GM18909 (cell line): ENCODE measurements around the gene RTN4RL1.
"Not testable (repeated sequence)": the region's sequence is repeated elsewhere in the genome, so short reads cannot be mapped to it uniquely, and the experiment has no call there.

ENCODE experiments used
- ATAC-seq: cut with Tn5 transposase; IDR thresholded peaks from one replicate; pipeline ENCODE4 v1.9.1; 2021; ENCODE audit warnings: mild to moderate bottlenecking; ENCODE audit not compliant: unreplicated experiment, poor library complexity

The RTN4RL1 gene

DNA sequence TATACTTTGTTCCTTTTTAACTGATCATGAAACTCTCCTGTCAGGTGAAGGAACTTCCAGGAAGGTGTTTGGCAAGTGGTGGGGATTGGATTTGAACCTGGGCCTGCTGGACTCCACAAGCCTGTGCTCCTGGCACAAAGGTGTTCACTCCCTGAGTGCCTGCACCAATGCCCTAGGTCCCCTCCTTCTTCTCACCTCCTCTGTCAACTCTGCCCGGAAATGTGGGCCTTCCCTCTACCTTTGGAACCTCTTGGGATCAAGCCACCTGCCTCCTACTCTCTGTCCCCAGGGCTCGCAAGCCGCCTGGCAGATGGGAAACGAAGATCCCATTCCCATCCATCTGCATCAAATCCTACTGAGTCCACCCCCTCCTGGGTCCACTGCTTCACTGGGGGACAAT lies 40.0 kb downstream of the RTN4RL1 start:
- no peak for ATAC-seq

DNA sequence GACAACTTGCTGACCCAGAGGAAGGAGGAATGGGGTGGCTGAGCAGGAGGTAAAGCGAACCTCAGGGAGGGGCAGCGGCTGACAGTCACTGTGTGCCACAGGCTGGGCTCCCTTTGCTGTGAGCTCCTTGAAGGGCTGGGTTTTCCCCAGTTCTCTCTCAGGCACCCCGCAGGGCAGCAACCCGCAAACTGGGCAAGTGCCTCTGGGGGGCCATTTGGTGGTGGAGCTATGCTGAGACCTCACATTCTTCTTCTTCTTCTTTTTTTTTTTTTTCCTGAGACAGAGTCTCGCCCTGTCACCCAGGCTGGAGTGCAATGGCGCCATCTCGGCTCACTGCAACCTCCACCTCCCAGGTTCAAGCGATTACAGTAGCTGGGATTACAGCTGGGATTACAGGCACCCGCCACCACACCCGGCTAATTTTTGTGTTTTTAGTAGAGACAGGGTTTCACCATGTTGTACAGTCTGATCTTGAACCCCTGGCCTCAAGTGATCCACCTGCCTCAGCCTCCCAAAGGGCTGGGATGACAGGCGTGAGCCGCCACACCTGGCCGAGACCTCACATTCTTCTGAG lies 42.3 kb downstream of the RTN4RL1 start:
- not testable (repeated sequence) for ATAC-seq

GRCh38 chr17:1980665-1981250 lies 44.4 kb downstream of the RTN4RL1 start:
- ATAC-seq = no peak

DNA sequence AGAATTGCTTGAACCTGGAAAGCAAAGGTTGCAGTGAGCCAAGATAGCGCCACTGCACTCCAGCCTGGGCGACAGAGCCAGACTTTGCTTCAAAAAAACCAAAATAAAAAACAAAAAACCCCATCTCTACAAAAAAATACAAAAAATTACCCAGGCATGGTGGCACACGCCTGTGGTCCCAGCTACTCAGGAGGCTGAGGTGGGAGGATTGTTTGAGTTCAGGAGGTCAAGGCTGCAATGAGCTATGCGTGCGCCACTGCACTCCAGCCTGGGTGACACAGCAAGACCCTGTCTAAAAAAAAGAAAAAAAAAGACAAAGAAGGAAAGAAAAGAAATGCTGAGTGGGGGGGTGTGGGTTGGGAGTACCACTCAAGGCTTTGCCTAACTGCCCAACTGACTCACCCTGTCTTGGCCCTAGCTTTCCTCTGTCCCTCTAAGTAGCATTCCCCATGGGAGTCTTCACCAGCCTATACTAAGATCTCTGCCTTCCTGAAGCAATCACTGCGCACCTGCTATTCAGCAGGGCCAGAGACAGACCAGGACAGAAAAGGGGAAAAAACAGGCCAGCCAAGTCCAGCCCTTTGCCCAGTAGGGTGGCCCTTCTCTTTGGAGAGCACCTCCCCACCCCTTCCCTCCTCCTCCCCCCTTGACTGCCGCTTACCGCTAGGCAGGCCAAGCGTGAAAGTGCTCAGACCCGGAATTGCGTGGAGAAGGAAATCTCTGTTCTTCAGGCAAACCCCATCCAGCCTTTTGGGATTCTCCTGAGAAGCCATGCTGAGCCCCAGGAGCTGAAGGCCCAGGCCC lies 45.8 kb downstream of the RTN4RL1 start:
- ATAC-seq = no peak

DNA sequence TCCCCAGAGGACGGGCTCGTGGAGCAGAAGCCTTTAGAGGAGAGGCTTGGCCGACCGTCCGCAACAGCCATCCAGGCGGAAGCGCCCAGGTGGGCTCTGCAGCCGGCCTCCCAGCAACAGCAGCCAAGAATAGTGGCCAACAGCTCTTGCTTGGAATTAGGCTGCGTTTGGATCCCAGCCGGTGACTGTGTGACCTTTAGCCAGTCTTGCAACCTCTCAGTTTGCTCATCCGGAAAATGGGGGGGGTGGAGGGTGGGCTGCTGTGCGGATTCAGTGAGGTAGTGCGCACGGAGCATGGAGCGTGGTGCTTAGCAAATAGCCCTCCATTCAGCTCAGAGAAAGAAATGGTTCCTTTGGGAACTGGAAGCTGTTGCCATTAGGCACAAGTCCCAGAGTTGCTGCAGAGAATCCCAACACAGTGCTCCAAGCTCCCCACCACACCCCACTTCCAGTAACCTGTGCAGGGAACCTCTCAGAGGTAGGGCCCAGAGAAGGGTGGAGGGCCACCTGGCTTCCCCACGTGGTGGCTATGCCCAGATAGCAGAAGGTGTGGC lies 46.7 kb downstream of the RTN4RL1 start:
- ATAC-seq = no peak

DNA sequence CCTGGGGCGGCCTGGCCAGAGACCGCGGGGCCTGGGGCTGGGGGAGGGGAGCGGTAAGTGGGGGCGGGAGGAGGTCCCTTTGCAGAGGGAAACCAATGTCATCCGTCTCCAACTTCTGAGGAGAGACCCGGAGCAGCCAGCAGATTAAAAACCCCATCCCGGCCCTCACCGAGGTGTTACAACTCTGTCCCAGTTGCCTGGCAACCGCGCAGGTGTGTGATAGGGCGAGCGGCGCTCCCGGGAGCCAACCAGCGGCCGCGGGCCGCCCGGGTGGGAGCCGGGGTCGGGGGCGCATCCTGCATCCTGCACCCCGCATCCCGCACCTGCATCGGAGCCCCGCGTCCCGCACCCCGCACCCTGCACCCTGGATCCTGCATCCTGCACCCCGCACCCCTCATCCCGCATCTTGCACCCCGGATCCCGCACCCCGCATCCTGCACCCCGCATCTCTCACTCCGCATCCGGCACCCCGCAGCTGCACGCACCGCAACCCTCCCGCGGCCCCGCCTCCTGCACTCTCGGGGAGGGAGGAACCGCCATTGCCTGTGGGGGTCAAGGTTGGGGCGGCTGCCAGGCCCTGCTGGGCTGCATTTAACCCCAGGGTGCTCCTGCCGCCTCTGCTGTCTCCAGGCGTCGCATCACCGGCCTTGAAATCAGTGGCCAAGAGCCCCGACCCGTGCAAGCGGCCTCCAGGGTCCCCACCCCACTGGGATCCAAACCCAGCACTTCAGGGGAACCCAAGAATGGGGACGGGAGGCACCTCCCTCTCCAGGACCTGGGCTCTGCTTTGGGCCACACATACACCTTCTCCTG lies 47.3 kb downstream of the RTN4RL1 start:
- no peak for ATAC-seq

- no peak for ATAC-seq
Observed at GRCh38 chr17:1976683-1977064, 48.5 kb downstream of the RTN4RL1 start.

GRCh38 chr17:1976000-1976682 lies 49.0 kb downstream of the RTN4RL1 start:
- no peak for ATAC-seq

DNA sequence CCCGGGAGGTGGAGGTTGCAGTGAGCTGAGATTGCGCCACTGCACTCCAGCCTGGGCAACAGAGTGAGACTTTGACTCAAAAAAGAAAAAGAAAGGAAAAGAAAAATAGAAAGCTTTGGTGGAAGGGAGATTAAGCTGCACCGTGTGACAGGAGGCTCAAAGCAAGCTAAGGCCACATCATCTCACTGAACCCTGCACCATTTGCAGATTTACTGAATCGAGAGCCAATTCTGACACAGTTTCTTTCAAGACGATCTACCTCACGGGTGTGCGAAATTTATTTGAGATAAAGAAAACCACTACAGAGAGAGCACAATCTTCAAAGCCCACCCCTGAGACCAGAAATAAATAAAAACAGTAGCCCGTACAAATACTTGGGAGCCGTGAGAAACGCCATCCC lies 49.6 kb downstream of the RTN4RL1 start:
- ATAC-seq = no peak

DNA sequence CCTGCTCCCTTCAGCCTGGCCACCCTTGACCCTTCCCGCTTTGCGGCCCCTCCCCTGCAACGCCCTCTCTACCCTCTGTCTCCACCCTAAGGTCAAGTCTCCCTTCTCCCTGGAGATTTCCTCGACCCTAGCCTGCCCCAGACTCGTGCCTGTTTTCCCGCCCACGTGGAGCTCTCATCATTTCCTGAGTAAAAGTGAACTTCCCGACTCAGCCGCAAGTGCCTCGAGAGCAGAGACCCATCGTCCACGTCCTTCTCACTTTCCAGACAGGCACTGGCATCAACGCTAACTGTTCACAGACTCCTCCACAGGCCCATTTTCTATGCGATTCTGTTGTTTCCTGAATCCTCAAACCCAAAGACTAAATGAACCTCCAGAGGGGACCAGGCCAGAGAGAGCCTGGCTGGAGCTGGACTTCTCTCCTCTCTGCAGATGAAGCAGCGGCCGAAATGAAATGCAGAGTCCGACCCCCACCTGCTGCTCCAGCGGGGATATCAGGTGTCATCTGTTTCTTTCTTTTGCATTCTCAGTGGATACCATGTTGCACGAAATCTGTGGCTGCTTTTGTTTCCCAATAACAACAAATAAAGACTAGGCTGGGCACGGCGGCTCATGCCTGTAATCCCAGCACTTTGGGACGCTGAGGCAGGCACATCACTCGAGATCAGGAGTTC lies 52.5 kb downstream of the RTN4RL1 start:
- no peak for ATAC-seq

GRCh38 chr17:1970843-1971384 lies 54.2 kb downstream of the RTN4RL1 start:
- no peak for ATAC-seq

- ATAC-seq = no peak
Observed at GRCh38 chr17:1969712-1970111, 55.4 kb downstream of the RTN4RL1 start.

GRCh38 chr17:1967213-1967612 lies 57.9 kb downstream of the RTN4RL1 start:
- ATAC-seq = no peak

DNA sequence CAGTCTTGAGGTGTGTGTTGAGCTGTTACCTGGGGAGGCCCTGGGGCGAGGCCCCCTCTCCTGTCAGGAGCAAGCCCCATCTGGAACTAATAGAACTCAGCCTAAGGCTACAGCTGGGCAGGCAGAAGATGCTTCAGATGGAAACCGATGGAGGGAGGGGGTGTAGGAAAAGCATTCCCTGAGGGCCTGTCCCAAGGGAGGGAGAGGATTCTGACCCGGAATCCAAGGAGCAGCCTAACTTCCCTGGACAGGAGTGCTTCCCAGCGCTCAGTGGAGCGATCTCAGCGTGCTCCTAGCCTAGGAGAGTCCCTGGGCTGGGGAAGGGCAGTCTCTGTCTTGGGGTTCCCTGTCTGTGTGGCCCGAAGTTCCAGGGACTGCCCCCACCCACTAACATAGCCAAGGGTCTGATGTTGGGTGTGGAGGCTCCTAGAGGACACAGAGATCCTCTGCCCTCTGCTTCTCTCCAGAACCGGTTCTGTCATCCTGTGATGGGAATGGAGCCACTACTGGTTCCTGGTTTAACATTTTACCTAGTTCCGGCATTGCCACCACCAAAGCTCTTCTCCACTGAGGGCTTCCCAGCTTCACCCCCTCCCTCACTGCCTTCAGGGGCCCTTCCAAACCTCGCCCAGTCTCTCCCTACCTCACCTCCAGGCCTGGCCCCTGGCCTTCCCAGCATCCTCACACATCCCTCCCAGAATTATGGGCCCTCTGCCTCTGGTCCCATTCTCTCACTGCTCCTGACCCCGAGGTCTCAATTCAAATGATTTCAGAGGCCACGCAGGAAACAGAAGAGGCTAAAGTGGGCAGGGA lies 58.7 kb downstream of the RTN4RL1 start:
- ATAC-seq = no peak

DNA sequence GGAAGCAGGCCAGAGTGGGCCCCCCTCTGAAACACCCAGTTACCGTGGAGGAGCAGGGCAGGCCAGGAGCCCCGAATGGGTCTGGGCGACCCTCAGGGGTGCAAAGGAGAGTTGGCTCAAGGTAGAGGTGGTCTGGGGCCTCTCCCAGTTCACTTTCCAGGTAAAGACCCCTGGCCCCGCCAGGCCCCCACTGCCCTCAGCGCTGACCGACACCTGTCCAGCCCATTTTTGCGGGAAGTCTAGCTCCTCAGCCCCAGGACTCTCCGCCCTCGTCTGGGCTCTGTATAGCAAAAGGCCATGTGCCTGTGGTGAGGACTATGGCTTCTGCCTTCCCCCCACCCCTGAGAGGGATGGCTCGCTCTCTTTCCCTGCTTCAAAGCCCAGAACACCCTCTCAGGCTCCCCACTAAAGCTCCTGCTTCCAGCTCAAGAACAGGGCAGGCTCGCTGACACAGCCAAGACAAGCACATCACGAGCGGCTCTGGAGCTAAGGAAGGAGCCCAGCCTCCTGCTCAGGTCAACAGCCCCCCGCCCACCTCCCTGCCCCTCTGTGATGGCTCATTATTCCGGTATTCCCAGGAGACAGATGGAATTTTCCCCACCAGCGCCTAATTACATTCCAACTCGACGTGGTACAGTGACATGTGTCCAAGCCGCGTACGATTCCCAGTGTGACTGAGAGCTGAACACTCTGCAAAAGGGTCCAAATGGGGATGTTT lies 59.4 kb downstream of the RTN4RL1 start:
- ATAC-seq = no peak

- ATAC-seq = no peak
Observed at GRCh38 chr17:1963250-1963649, 61.9 kb downstream of the RTN4RL1 start.

- ATAC-seq = no peak
Observed at GRCh38 chr17:1961189-1961588, 63.9 kb downstream of the RTN4RL1 start.

DNA sequence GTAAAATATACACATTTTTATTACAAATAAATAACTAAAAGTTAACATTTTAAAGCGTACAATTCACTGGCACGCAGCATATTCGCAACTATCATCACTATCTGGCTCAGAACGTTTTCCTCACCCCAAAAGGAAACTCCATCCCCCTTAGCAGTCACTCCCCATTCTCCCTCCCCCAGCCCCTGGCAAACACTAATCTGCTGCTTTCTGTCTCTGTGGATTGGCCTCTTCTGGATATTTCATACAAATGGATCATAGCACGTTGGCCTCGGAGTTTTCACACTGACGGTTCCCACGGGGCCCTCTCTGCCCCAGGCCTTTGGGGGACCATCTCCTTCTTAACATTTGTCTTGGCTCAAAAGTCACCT lies 64.6 kb downstream of the RTN4RL1 start:
- no peak for ATAC-seq
